Suppressor macrophage (primary cell): ENCODE measurements around the gene LAMC2.

Experiments used
- DNase-seq, 4 experiments: peaks; one replicate each; pipeline ENCODE4 v3.0.0-alpha.2; 2020 to 2022

LAMC2 gene

DNA sequence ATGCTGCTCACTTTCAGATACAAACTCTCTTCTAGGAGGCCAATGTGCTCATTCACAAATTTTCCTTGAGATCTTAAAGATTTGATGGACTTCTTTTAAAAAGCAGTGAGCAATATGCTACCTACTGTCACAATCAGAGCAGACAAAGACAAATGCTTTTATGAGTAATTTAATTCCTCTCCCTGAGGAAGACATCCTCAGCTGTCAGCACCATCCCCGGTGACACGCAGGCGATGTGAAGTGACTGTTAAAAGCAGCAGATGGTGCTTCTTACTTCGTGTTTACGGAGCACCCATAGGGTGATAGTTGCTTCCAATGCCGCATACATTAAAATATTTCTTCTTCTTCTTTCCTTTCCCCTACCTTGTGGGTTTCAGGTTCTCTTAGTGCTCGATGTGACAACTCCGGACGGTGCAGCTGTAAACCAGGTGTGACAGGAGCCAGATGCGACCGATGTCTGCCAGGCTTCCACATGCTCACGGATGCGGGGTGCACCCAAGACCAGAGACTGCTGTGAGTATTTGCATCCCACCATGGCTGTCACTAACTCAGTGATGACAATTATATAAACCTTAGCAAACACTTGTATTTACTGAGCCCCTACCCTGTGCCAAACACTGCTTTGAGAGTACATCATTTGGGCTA is 29.1 kb downstream of the LAMC2 start:
- no peak for DNase-seq

DNA sequence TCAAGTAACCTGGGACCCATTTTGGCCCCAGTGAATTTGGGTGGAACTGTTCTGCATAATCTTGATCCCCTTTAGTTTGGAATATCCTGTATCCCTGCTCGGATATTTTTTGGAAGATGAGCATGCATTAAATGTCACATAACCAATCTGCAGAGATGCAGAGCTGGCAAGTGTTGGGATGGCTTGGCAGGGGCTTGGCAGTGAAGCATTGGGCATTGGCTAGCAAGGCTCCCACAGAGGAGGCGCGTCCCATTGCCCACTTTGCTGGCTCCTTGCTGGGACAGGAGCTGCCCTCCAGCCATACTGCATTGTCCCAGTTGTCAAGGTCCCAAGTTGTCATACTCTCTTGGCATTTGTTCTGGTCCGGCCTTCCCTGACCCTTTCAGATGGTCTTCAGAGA is 29.9 kb downstream of the LAMC2 start:
- DNase-seq, result no peak

DNA sequence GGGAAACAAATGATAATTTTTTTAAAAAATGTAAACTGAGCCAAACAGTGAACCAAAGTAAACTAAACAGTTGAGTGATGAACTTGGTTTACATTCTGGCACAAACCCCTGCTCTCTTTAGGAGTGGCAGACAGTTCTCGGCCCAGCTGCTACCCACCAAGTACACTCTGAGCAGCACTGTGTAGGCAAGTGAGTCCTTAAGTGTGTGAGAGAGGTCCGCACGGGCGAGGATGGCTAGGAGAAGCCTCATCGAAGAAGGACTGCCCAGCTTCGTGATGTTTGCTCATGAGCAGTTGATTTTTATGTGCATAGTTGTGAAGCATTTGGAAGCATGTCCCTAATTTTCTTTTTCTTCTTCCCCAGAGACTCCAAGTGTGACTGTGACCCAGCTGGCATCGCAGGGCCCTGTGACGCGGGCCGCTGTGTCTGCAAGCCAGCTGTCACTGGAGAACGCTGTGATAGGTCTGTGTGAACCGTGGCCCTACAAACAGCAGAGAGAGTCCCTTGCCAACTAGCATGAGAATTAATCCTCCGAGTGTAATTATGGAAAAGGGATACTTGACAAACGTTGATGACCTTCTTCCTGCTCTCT is 32.1 kb downstream of the LAMC2 start:
- DNase-seq, result no peak

DNA sequence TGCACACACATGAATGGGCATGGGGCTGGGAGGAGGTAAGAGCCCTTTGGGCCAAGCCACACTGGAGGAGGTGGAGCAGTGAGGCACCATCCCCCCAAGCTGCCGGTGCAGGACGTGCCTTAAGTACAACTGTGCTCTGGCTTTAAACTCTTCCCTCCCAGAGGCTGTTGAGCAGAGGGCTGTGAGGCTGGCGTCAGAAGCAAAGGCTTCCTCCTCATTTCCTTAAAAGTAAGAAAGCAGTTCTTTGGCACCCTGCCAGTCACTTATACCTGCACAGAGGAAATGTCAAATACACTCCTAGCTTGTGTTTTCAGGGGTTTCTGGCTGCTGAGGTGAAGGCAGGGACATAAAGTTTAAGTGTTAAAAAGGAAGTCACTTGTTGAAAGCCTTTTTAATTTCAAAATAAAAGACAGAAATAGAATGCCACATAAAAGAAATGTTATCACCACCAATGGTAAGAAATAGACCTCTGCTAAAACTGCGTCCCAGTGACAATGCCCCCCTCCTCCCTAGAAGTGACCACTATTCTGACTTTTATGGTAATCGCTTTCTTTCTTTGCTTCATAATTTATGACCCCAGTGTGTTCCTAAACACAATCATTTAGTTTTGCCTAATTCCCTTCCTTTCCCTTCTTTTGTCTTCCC is 33.0 kb downstream of the LAMC2 start:
- peak in 2 of 4 experiments; percentile 11 to 21 for DNase-seq

DNA sequence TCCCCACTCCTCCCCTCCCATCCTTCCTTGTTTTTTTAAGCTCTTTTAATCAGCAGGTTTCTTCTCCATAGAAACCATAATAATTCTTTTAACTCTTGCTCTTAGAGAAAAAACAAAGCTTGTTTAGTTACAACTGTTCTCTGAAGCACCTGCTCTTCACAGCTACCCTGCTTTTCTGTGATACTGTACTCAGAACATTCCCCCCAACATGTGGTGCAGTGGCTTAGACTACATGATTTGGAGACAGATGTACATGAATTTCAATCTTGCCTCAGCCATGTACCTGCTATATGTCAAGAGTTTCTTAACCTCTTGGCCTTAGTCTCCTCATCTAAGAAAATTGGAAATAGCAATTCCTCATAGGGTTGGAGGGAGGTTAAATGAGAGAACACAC is 33.5 kb downstream of the LAMC2 start:
- no peak for DNase-seq

GRCh38 chr1:183222909-183223308 is 36.8 kb downstream of the LAMC2 start:
- no peak for DNase-seq

DNA sequence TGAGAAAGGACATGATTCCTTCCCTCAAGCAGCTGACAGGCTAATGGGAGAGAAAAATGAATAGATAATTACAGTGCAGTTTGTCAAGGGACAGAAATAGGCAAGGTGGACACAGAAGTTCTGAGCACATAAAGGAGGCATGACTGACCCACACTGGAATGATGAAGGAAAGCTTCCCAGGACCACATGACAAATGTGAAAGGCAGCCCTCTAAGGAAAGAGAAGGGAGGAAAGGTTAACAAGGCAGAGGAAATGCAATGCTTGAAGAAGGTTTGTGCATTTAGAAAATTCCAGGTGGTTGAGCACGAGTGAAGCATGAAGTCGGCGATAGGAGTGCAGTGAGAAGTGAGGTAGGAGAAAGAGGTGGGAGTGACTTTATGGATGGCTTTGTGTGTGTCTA is 37.4 kb downstream of the LAMC2 start:
- no peak for DNase-seq

DNA sequence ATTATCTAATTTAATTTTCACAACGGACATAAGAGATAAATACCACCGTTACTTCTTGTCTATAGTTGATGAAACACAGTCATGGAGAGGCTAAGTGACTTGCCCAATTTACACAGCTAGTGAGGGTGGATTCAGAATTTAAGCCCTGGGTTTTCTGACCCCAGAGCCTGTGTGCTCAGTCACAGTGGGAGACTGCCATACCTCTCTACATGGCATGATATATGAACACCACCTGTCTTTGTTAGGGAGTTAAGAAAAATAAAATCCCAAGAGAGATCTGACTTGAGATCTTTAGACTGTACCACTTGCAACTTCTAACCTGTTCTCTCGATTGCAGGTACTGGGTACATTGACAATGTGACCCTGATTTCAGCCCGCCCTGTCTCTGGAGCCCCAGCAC is 40.3 kb downstream of the LAMC2 start:
- no peak for DNase-seq

GRCh38 chr1:183226963-183227362 is 40.9 kb downstream of the LAMC2 start:
- DNase-seq, result no peak

GRCh38 chr1:183227422-183228346 is 41.6 kb downstream of the LAMC2 start:
- peak; percentile 49 to 71 (median 59) for DNase-seq

DNA sequence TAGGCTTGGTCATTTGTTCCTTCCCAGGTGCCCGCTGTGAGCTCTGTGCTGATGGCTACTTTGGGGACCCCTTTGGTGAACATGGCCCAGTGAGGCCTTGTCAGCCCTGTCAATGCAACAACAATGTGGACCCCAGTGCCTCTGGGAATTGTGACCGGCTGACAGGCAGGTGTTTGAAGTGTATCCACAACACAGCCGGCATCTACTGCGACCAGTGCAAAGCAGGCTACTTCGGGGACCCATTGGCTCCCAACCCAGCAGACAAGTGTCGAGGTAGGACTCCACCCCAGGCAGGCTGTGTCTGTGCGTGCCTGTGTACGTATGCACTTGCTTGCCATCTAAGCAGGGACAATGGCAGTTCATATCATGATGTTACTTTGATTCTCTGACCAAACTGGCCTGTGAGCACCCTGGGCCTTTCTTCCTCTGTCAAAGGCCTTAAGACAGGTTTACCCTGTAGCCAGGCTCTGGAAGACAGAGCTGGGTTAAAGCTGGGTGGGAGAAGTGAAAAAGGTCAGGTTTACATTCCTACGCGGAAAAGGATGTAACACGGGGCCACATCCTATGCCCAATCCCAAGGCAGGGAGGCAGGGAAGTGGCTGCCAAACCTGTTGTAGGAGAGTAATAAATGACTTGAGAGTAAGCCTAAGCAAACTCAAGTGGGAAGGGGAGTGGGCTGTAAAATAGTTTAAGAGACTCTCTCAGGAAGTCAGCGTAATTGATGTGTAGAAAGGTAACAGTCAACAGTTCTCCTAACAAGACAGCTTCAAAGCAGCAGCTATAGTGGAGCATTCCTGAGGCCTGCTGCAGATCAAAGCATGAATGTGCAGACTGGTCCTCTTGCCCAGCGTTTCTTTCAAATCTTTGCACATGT is 42.5 kb downstream of the LAMC2 start:
- no peak for DNase-seq

- no peak for DNase-seq
These were observed 44.3 kb downstream of the LAMC2 start for GRCh38 chr1:183230413-183230812.

DNA sequence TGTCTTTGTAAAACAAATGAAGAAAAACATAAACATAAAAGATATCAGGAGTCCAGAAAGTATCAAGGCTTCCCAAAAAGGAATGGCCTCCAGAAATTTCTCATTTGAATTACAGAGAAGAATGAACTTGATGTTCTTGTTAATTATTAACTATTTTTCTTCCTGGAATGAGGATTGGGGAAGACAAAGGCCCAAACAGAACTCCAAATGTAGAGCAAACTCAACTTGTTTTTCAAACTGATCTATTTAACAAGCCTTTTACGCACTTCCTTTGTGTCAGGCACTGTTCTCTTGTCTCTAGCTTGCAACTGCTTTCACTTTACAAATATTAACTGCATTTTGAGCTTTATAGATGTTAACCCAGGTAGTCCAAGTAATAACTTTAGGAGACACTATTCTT is 45.5 kb downstream of the LAMC2 start:
- no peak for DNase-seq

DNA sequence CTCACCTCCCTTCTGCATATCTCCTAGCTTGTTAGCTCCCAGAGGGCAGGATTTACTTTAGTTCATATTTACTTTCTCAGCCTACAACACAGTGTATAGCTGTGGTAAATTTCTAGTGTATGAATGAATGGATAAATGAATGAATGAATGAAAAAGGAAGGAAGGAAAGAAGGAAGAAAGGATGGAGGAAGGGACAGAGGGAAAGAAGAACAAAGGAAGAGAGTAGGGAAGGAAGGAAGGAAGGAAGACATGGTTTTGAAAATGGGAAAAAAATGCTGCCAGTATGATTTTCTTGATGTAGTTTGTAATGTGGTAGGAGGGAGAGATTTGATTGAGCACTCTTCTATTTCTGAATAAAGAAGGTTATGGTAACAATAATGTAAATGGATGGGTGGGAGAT is 47.0 kb downstream of the LAMC2 start:
- no peak for DNase-seq

DNA sequence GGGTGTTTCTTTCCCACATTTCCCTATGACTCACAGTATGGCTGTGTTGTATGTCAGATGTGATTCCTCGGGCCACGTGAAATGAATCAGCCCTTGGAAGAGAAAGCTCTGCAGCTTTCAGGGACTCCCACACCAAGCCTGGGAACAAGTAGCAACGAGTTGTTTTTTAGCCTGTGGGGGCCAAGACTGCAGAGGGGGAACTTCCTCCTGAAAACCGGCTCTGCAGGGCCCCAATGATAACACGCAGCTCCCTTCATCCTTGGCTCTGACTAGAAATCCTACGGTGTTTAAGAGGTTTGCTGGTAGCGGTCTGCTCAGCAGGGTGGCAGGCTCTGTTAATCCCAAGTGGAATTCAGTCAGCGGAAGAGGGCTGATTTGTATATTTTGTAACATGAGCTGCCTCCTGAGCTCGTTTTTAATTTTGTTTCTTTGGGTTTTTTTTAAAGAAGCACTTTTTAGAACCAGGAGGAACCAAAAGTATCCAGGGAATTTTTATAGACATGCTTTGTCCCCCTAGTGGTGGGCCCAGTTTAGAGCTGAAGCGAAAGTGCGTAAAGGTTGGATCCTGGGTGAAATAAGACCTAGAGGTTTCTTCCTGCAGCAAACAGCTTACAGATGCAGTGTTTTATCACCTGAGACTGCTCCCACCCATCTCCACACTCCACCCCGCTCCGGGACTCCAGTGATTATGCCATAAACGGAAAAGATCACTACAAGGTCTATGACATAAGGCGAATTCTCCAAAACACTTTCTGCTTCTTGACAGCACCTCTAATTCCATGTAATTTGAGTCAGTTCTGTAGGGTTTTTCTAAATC is 48.8 kb downstream of the LAMC2 start:
- peak; percentile 64 to 83 (median 76) for DNase-seq

DNA sequence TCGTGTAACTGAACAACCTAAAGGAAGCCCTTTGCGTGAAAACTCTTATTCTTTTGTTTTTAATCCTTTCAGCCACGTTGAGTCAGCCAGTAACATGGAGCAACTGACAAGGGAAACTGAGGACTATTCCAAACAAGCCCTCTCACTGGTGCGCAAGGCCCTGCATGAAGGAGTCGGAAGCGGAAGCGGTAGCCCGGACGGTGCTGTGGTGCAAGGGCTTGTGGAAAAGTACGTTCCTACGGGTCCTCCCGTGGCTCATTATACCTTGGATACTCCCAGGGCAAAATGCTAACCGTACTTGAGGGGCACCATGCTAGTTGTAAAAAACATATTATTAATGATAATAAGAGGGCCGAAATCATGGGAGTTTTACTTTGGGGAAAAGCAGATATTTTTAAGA is 49.4 kb downstream of the LAMC2 start:
- DNase-seq, result no peak

DNA sequence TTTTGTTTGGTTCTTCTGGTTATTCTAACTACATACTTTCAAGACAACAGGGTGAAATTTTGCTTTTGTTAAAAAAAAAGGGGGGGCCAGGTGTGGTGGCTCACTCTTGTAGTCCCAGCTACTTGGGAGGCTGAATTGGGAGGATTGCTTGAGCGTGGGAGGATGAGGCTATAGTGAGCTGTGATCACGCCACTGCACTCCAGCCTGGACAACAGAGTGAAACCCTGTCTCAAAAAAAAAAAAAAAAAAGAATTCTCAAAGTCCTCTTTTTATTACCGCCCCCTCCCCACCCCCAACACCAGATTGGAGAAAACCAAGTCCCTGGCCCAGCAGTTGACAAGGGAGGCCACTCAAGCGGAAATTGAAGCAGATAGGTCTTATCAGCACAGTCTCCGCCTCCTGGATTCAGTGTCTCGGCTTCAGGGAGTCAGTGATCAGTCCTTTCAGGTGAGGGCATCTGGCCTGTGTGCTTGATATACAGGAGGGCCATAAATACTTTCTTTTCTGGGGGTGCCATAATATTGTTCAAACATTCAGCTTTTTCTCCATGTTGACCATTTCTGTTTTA is 50.2 kb downstream of the LAMC2 start:
- DNase-seq, result no peak

DNA sequence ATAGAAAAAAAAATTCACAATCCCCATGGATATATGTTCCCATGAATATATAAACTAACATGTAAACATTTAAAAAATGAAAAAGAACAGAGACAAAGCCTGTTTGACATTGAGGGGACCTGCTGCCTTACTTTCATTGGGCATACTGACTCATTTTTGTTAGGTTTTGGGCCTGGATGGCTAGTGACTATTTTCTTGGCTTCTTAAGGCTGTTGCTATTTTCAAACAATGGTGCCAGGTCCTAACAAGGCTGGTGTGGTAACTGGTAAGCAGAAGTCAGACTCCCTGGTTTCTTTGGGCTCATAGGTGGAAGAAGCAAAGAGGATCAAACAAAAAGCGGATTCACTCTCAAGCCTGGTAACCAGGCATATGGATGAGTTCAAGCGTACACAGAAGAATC is 51.0 kb downstream of the LAMC2 start:
- DNase-seq, result no peak

GRCh38 chr1:183238071-183238470 is 52.0 kb downstream of the LAMC2 start:
- DNase-seq, result peak; percentile 25 to 62 (median 53)

- no peak for DNase-seq
These were observed 53.2 kb downstream of the LAMC2 start for GRCh38 chr1:183239220-183239742.
